Adrenal gland (tissue), 5 donors: ENCODE data around the gene MAL.

Experiments used
- CTCF ChIP-seq, 6 experiments: fragments of 450-650 bp in 4 of 6; fragments of 200-600 bp in 2 of 6; sonication (generic) in 1 of 6; IDR thresholded peaks; 1 replicate in 5 of 6; 2 replicates in 1 of 6; pipeline versions ENCODE4 v1.5.1 to v1.8.0; 2016 to 2021; ENCODE audit warnings: antibody characterized with exemption in 6 of 6, mild to moderate bottlenecking in 2 of 6, moderate library complexity in 1 of 6
- POLR2A ChIP-seq, 2 donors: fragments of 450-650 bp; IDR thresholded peaks; one replicate each; pipeline ENCODE4 v1.6.1; 2017; ENCODE audit warnings: antibody characterized with exemption in 2 of 2, mild to moderate bottlenecking in 2 of 2, moderate library complexity in 1 of 2
- donor health status: DM: no; HTN: no; CAD: no.

- no peak for TF ChIP-seq POLR2A (IDR thresholded peaks at IDR 0.05)
- no peak for TF ChIP-seq CTCF (IDR thresholded peaks at IDR 0.05)
Measured at GRCh38 chr2:94994914-94995552, 30.5 kb upstream of the MAL start.
